Hippocampal formation (tissue), 2 donors: ENCODE measurements around the gene PRSS12.
"Not testable (repeated sequence)": the region's sequence is repeated elsewhere in the genome, so short reads cannot be mapped to it uniquely, and the experiment has no call there.

Experiments used
- DNase-seq, 2 donors: peaks; one replicate each; lab custom pipeline; 2025; lab: John Stamatoyannopoulos, UW

PRSS12 gene

GRCh38 chr4:118325431-118325830 lies 27.4 kb downstream of the PRSS12 start:
- no peak for DNase-seq

GRCh38 chr4:118322831-118323502 lies 29.8 kb downstream of the PRSS12 start:
- no peak for DNase-seq

- no peak for DNase-seq
Observed at GRCh38 chr4:118318931-118319330, 33.9 kb downstream of the PRSS12 start.

- DNase-seq = no peak
Observed at GRCh38 chr4:118317691-118318090, 35.1 kb downstream of the PRSS12 start.

GRCh38 chr4:118314221-118314620 lies 38.6 kb downstream of the PRSS12 start:
- no peak for DNase-seq

- DNase-seq = no peak
Observed at GRCh38 chr4:118313098-118313497, 39.7 kb downstream of the PRSS12 start.

- DNase-seq = no peak
Observed at GRCh38 chr4:118308306-118309030, 44.3 kb downstream of the PRSS12 start.

GRCh38 chr4:118307643-118308042 lies 45.2 kb downstream of the PRSS12 start:
- DNase-seq = no peak

GRCh38 chr4:118299619-118300018 lies 53.2 kb downstream of the PRSS12 start:
- not testable (repeated sequence) for DNase-seq

GRCh38 chr4:118296729-118297128 lies 56.1 kb downstream of the PRSS12 start:
- DNase-seq = no peak

GRCh38 chr4:118290951-118291350 lies 61.9 kb downstream of the PRSS12 start:
- DNase-seq = no peak

- no peak for DNase-seq
Observed at GRCh38 chr4:118289794-118290193, 63.0 kb downstream of the PRSS12 start.

- DNase-seq = no peak
Observed at GRCh38 chr4:118287711-118288451, 64.9 kb downstream of the PRSS12 start.

GRCh38 chr4:118286685-118287084 lies 66.1 kb downstream of the PRSS12 start:
- DNase-seq = no peak

- no peak for DNase-seq
Observed at GRCh38 chr4:118285931-118286330, 66.9 kb downstream of the PRSS12 start.

GRCh38 chr4:118284169-118284568 lies 68.6 kb downstream of the PRSS12 start:
- DNase-seq = no peak

- DNase-seq = no peak
Observed at GRCh38 chr4:118282692-118283091, 70.1 kb downstream of the PRSS12 start.

GRCh38 chr4:118281611-118282442 lies 71.0 kb downstream of the PRSS12 start:
- DNase-seq = no peak

GRCh38 chr4:118280501-118281218 lies 72.1 kb downstream of the PRSS12 start:
- peak in 1 of 2 donors; percentile 28 for DNase-seq

- DNase-seq = no peak
Observed at GRCh38 chr4:118279920-118280432, 72.8 kb downstream of the PRSS12 start.

GRCh38 chr4:118279328-118279727 lies 73.5 kb downstream of the PRSS12 start:
- DNase-seq = no peak
